Measurements from ENCODE around the gene FDXACB1.

DNA sequence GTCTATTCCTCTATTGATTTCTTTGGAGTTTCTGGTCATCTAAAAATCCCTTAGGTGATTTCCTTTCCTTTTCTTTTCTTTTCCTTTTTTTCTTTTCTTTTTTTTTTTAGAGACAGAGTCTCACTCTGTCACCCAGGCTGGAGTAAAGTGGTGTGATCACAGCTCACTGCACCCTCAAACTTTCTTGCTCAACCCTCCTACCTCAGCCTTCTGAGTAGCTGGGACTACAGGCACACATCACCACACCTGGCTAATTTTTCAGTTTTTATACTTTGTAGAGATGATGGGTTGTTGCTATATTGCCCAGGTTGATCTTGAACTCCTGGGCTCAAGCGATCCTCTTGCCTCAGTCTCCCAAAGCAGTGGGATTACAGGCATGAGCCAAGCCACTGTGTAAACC, 37.8 kb upstream of the FDXACB1 start:
- TF ChIP-seq ZNF174 (CRISPR knock-in tag; IDR thresholded peaks at IDR 0.05) (no peak), FIP1L1 (IDR thresholded peaks at IDR 0.05; ENCODE audit: low read depth, low read length, poor library complexity, severe bottlenecking) (no peak), MEIS2 (IDR thresholded peaks at IDR 0.05; ENCODE audit: partially characterized antibody) (no peak), ZNF395 (CRISPR knock-in tag; IDR thresholded peaks at IDR 0.05) (no peak), DNMT1 (IDR thresholded peaks at IDR 0.05) (no peak), CTCF (IDR thresholded peaks at IDR 0.05 in 2 of 3, conservative IDR thresholded peaks at IDR 0.05 in 1 of 3; ENCODE audit: insufficient read depth in 2 of 3, low read depth in 1 of 3, low read length in 3 of 3) (no peak)
- TF ChIP-seq, protein P1, sequence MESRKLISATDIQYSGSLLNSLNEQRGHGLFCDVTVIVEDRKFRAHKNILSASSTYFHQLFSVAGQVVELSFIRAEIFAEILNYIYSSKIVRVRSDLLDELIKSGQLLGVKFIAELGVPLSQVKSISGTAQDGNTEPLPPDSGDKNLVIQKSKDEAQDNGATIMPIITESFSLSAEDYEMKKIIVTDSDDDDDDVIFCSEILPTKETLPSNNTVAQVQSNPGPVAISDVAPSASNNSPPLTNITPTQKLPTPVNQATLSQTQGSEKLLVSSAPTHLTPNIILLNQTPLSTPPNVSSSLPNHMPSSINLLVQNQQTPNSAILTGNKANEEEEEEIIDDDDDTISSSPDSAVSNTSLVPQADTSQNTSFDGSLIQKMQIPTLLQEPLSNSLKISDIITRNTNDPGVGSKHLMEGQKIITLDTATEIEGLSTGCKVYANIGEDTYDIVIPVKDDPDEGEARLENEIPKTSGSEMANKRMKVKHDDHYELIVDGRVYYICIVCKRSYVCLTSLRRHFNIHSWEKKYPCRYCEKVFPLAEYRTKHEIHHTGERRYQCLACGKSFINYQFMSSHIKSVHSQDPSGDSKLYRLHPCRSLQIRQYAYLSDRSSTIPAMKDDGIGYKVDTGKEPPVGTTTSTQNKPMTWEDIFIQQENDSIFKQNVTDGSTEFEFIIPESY (CRISPR knock-in tag; IDR thresholded peaks at IDR 0.05) = no peak
- TF ChIP-seq, protein P2, sequence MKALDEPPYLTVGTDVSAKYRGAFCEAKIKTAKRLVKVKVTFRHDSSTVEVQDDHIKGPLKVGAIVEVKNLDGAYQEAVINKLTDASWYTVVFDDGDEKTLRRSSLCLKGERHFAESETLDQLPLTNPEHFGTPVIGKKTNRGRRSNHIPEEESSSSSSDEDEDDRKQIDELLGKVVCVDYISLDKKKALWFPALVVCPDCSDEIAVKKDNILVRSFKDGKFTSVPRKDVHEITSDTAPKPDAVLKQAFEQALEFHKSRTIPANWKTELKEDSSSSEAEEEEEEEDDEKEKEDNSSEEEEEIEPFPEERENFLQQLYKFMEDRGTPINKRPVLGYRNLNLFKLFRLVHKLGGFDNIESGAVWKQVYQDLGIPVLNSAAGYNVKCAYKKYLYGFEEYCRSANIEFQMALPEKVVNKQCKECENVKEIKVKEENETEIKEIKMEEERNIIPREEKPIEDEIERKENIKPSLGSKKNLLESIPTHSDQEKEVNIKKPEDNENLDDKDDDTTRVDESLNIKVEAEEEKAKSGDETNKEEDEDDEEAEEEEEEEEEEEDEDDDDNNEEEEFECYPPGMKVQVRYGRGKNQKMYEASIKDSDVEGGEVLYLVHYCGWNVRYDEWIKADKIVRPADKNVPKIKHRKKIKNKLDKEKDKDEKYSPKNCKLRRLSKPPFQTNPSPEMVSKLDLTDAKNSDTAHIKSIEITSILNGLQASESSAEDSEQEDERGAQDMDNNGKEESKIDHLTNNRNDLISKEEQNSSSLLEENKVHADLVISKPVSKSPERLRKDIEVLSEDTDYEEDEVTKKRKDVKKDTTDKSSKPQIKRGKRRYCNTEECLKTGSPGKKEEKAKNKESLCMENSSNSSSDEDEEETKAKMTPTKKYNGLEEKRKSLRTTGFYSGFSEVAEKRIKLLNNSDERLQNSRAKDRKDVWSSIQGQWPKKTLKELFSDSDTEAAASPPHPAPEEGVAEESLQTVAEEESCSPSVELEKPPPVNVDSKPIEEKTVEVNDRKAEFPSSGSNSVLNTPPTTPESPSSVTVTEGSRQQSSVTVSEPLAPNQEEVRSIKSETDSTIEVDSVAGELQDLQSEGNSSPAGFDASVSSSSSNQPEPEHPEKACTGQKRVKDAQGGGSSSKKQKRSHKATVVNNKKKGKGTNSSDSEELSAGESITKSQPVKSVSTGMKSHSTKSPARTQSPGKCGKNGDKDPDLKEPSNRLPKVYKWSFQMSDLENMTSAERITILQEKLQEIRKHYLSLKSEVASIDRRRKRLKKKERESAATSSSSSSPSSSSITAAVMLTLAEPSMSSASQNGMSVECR (CRISPR knock-in tag; IDR thresholded peaks at IDR 0.05) = no peak

All from K562 (cell line).